HepG2 (cell line): ENCODE results near the gene RNU7-1. TPM values are rescaled to one million over a fixed set of nuclear protein-coding genes. Genes with fewer than 3 reads are reported as not detected.
A peak's percentile ranks its signal among the peaks of the same experiment; 100 is the strongest.

Experiments
- ADNP ChIP-seq: sonication (generic); formaldehyde crosslinking; IDR thresholded peaks from 2 replicates; pipeline ENCODE4 v1.4.0; 2020; ENCODE audit warnings: missing genetic modification reagents
- CEBPB ChIP-seq: IDR thresholded peaks from 2 replicates; pipeline ENCODE4 v1.6.1; 2011; ENCODE audit warnings: low read depth, low read length, improper control_type of control experiment, borderline replicate concordance
- ETS1 ChIP-seq: sonication (generic); formaldehyde crosslinking; IDR thresholded peaks from 2 replicates; pipeline ENCODE4 v1.4.0; 2020; ENCODE audit warnings: missing genetic modification reagents
- HDAC6 ChIP-seq: fragments of 200-600 bp; sonication (generic); IDR thresholded peaks from 2 replicates; pipeline ENCODE4 v1.7.0; 2017; ENCODE audit warnings: mild to moderate bottlenecking, antibody characterized with exemption, low read length, low read depth
- HES4 ChIP-seq: sonication (generic); formaldehyde crosslinking; IDR thresholded peaks from 2 replicates; pipeline ENCODE4 v1.9.0; 2021; ENCODE audit warnings: mild to moderate bottlenecking, missing genetic modification reagents, borderline replicate concordance
- JARID2 ChIP-seq: sonication (generic); formaldehyde crosslinking; IDR thresholded peaks from 2 replicates; pipeline ENCODE4 v1.8.1; 2023; ENCODE audit warnings: missing genetic modification reagents, inconsistent platforms; ENCODE audit not compliant: insufficient replicate concordance
- MATR3 ChIP-seq: sonication (generic); formaldehyde crosslinking; IDR thresholded peaks from 2 replicates; pipeline ENCODE4 v1.4.0; 2020; ENCODE audit warnings: missing genetic modification reagents
- MEF2D ChIP-seq: sonication (generic); formaldehyde crosslinking; IDR thresholded peaks from 2 replicates; pipeline ENCODE4 v1.5.1; 2020; ENCODE audit warnings: mild to moderate bottlenecking, missing genetic modification reagents
- NR2F1 ChIP-seq, 2 experiments: fragments of 450-650 bp in 1 of 2; formaldehyde crosslinking in 1 of 2; IDR thresholded peaks; 2 replicates each; pipeline versions ENCODE4 v1.5.0 to v1.6.1; 2016 to 2020; ENCODE audit warnings: mild to moderate bottlenecking in 1 of 2, missing compliant biosample characterization in 1 of 2, missing genetic modification reagents in 1 of 2, moderate library complexity in 1 of 2
- PLSCR1 ChIP-seq: sonication (generic); formaldehyde crosslinking; IDR thresholded peaks from 2 replicates; pipeline ENCODE4 v1.5.0; 2020; ENCODE audit warnings: missing genetic modification reagents, mild to moderate bottlenecking, borderline replicate concordance
- POLR2A ChIP-seq, 2 experiments: IDR thresholded peaks; 2 replicates each; pipeline ENCODE4 v1.6.1; 2011; ENCODE audit warnings: low read depth in 2 of 2, low read length in 2 of 2, mild to moderate bottlenecking in 1 of 2, moderate library complexity in 1 of 2; ENCODE audit not compliant: insufficient read depth in 1 of 2
- SAFB2 ChIP-seq: sonication (generic); formaldehyde crosslinking; IDR thresholded peaks from 2 replicates; pipeline ENCODE4 v1.5.1; 2020; ENCODE audit warnings: missing genetic modification reagents, low read depth, mild to moderate bottlenecking, borderline replicate concordance
- SMARCC2 ChIP-seq: fragments of 450-650 bp; IDR thresholded peaks from 2 replicates; pipeline ENCODE4 v1.6.1; 2017; ENCODE audit warnings: antibody characterized with exemption, mild to moderate bottlenecking
- U2AF2 ChIP-seq: fragments of 200-400 bp; formaldehyde crosslinking; IDR thresholded peaks from 2 replicates; pipeline ENCODE4 v1.6.1; 2017; ENCODE audit warnings: low read depth, mild to moderate bottlenecking, low read length
- ZBTB20 ChIP-seq: sonication (generic); formaldehyde crosslinking; IDR thresholded peaks from 2 replicates; pipeline ENCODE4 v1.8.1; 2023; ENCODE audit warnings: missing genetic modification reagents, low read depth, mild to moderate bottlenecking, borderline replicate concordance
- ZNF101 ChIP-seq: sonication (generic); formaldehyde crosslinking; IDR thresholded peaks from 2 replicates; pipeline ENCODE4 v1.4.0; 2020; ENCODE audit warnings: mild to moderate bottlenecking, low read depth, missing genetic modification reagents, borderline replicate concordance
- ZNF143 ChIP-seq: sonication (generic); formaldehyde crosslinking; IDR thresholded peaks from 2 replicates; pipeline ENCODE4 v1.4.0; 2020; ENCODE audit warnings: missing genetic modification reagents
- ZNF274 ChIP-seq: sonication (generic); formaldehyde crosslinking; IDR thresholded peaks from 2 replicates; pipeline ENCODE4 v1.5.1; 2020; ENCODE audit warnings: mild to moderate bottlenecking, missing genetic modification reagents
- ZNF354B ChIP-seq: sonication (generic); formaldehyde crosslinking; IDR thresholded peaks from 2 replicates; pipeline ENCODE4 v1.8.0; 2022; ENCODE audit warnings: mild to moderate bottlenecking, missing genetic modification reagents
- ZNF564 ChIP-seq: sonication (generic); formaldehyde crosslinking; IDR thresholded peaks from 2 replicates; pipeline ENCODE4 v1.8.1; 2023; ENCODE audit warnings: mild to moderate bottlenecking, missing genetic modification reagents
- ZNF574 ChIP-seq: sonication (generic); formaldehyde crosslinking; IDR thresholded peaks from 2 replicates; pipeline ENCODE4 v1.4.0; 2020; ENCODE audit warnings: missing genetic modification reagents
- ZNF589 ChIP-seq: sonication (generic); formaldehyde crosslinking; conservative IDR thresholded peaks from 2 replicates; pipeline ENCODE4 v1.8.0; 2022; ENCODE audit warnings: mild to moderate bottlenecking, moderate library complexity, missing genetic modification reagents
- ZNF674 ChIP-seq: sonication (generic); formaldehyde crosslinking; IDR thresholded peaks from 2 replicates; pipeline ENCODE4 v1.5.0; 2020; ENCODE audit warnings: low read depth, mild to moderate bottlenecking, missing genetic modification reagents
- ZNF850 ChIP-seq: sonication (generic); formaldehyde crosslinking; conservative IDR thresholded peaks from 2 replicates; pipeline ENCODE4 v1.9.0; 2021; ENCODE audit warnings: mild to moderate bottlenecking, missing genetic modification reagents
- ZSCAN25 ChIP-seq: sonication (generic); formaldehyde crosslinking; IDR thresholded peaks from 2 replicates; pipeline ENCODE4 v1.8.0; 2022; ENCODE audit warnings: mild to moderate bottlenecking, missing genetic modification reagents
- polyA plus RNA-seq, 8 experiments: library from polyadenylated mRNA; depleted of rRNA in 3 of 8; stranded (reverse) in 7 of 8; unstranded in 1 of 8; fragments of >200 nt; fragmentation: Illumina TruSeq in 4 of 8; extraction: Trizol in 4 of 8; gene quantifications; 2 replicates each; pipeline versions ENCODE4 v1.2.1 to v1.2.3, GENCODE V29; 2011 to 2016; ENCODE audit warnings: low read depth in 4 of 8, missing spikeins in 1 of 8, mixed read lengths in 1 of 8; ENCODE audit not compliant: insufficient read depth in 1 of 8
- total RNA-seq, 5 experiments: library from RNA; depleted of rRNA; stranded (reverse); fragments of >200 nt; fragmentation: Illumina TruSeq; extraction: Trizol; gene quantifications; 2 replicates each; pipeline ENCODE4 v1.2.3, GENCODE V29; 2016; ENCODE audit warnings: low read depth in 1 of 5

Gene RNU7-1
- total and polyA plus RNA-seq, 2 of the 13 experiments (the other 11 are each of a cell fraction or from before 2014, with no cell fraction given), result not detected

GRCh38 chr12:6937481-6938352, 5.9 kb upstream of the RNU7-1 start (continued):
- no peak for TF ChIP-seq CEBPB
- TF ChIP-seq ZNF674 (CRISPR knock-in tag), result no peak
- TF ChIP-seq ZNF574, result peak; percentile 99
- no peak for TF ChIP-seq ETS1 (CRISPR knock-in tag)
- TF ChIP-seq ZNF354B, result no peak
- TF ChIP-seq PLSCR1, result no peak
- TF ChIP-seq SMARCC2, result no peak
- no peak; the same call in 1 of the 2 replicates for TF ChIP-seq SAFB2 (CRISPR knock-in tag)
- TF ChIP-seq ZNF274 (CRISPR knock-in tag), result 0 out of 2 replicates have a peak, but pooled peaks have one; percentile 36
- TF ChIP-seq NR2F1 (CRISPR knock-in tag; IDR thresholded peaks at IDR 0.05), result no peak
- TF ChIP-seq MEF2D, result peak; percentile 43; the same call in 1 of the 2 replicates
- peak; percentile 86 for TF ChIP-seq JARID2 (CRISPR knock-in tag)
- no peak for TF ChIP-seq ZNF850 (CRISPR knock-in tag)
- TF ChIP-seq ZSCAN25, result peak; percentile 82
- no peak for TF ChIP-seq MATR3
- TF ChIP-seq U2AF2, result no peak
- TF ChIP-seq POLR2A (IDR thresholded peaks at IDR 0.05; ENCODE audit: insufficient read depth in 1 of 2, low read depth in 2 of 2, low read length in 2 of 2), result peak in 1 of 2 experiments; percentile 63; a peak in 2 of 4 replicates
- TF ChIP-seq ZBTB20 (CRISPR knock-in tag), result no peak
- TF ChIP-seq ZNF101 (CRISPR knock-in tag), result no peak
- no peak; the same call in 1 of the 2 replicates for TF ChIP-seq ZNF589 (CRISPR knock-in tag)
- no peak; the same call in 1 of the 2 replicates for TF ChIP-seq ZNF564 (CRISPR knock-in tag)
- peak; percentile 33; the same call in 1 of the 2 replicates for TF ChIP-seq ZNF143
- no peak for TF ChIP-seq HDAC6
- TF ChIP-seq ADNP, result no peak
- peak; percentile 89 for TF ChIP-seq HES4
